ENCODE data around the gene GSC. TPM values are rescaled to one million over a fixed set of nuclear protein-coding genes. Genes with fewer than 3 reads are reported as not detected.

The GSC gene
- total RNA-seq, 1 experiment from 2014 or later = not detected

DNA sequence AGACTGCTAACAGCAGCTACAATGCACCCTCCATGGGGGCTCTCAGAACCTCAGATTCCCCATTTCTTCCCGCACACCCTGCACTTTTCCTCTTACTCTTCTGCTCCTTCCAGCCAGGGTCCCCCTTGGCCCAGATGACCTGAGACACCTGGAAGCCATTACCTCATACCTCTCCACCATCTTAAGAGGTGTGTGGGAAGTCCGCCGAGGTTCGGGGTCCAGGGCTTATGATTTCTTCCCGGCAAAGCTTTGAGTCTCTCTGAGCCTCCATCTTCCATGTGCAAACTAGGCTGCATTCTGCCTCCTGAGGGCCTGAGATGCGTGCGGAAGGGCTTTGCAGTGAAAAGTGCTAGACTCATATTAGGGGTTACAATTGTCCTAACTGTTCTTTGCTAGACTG is 5.3 kb downstream of the GSC start:
- no peak overlapping the region for H3K9ac ChIP-seq (ENCODE audit: extremely low read depth, insufficient read length, low read length)
- H3K4me2 ChIP-seq (ENCODE audit: insufficient read depth, insufficient read length, low read length) = no peak overlapping the region
- no peaks in the 10 kb centered on the region for H4K20me1 ChIP-seq (ENCODE audit: control insufficient read depth, insufficient read depth, insufficient read length)
- no peak overlapping the region for H4K91ac ChIP-seq (ENCODE audit: insufficient read length, low read depth, low read length)
- H3K56ac ChIP-seq (ENCODE audit: insufficient read length, low read depth, low read length) = no peak overlapping the region
- no CpG with 5 or more reads among the region's 7 CpGs for WGBS (ENCODE audit: extremely low coverage, insufficient read length, low lambda C conversion rate)
- no peak overlapping the region for H2AK5ac ChIP-seq (ENCODE audit: insufficient read length, low read length)
- no peaks in the 10 kb centered on the region for H3K79me2 ChIP-seq (ENCODE audit: insufficient read depth, low read length)
- H4K5ac ChIP-seq (ENCODE audit: insufficient read length, low read depth, low read length) = no peak overlapping the region
- H3K36me3 Mint-ChIP-seq (ENCODE audit: insufficient read depth in 1 of 3, low read depth in 3 of 3) = no peaks in the 10 kb centered on the region
- H3K4me3 Mint-ChIP-seq = peak overlapping the region in 1 of 2 experiments; percentile 45; a peak in 1 of 5 replicates
- no peak overlapping the region for H3K23ac ChIP-seq (ENCODE audit: insufficient read length, low read depth, low read length)
- H2BK5ac ChIP-seq (ENCODE audit: insufficient read length, low read length) = no peak overlapping the region
- no peak overlapping the region for H3T11ph ChIP-seq (ENCODE audit: low read length)
- no peak overlapping the region for H2AFZ ChIP-seq (ENCODE audit: low read length)
- no peak overlapping the region for H3K27ac ChIP-seq (ENCODE audit: insufficient read length, low read depth, low read length)
- H3K9me3 ChIP-seq (ENCODE audit: control insufficient read depth, low read depth, low read length) = no peaks in the 10 kb centered on the region
- H3K18ac ChIP-seq (ENCODE audit: insufficient read length, low read depth, low read length) = no peak overlapping the region
- no peak overlapping the region for H3K4ac ChIP-seq (ENCODE audit: low read depth, low read length)
- peaks cover 5% of the 10 kb centered on the region for H3K23me2 ChIP-seq (ENCODE audit: insufficient read length, low read depth, low read length, poor library complexity, severe bottlenecking)
- H2BK12ac ChIP-seq (ENCODE audit: insufficient read length, low read depth, low read length) = no peak overlapping the region
- no peak overlapping the region for H2BK120ac ChIP-seq (ENCODE audit: low read depth, low read length, poor library complexity, severe bottlenecking)
- TF ChIP-seq, protein P1, sequence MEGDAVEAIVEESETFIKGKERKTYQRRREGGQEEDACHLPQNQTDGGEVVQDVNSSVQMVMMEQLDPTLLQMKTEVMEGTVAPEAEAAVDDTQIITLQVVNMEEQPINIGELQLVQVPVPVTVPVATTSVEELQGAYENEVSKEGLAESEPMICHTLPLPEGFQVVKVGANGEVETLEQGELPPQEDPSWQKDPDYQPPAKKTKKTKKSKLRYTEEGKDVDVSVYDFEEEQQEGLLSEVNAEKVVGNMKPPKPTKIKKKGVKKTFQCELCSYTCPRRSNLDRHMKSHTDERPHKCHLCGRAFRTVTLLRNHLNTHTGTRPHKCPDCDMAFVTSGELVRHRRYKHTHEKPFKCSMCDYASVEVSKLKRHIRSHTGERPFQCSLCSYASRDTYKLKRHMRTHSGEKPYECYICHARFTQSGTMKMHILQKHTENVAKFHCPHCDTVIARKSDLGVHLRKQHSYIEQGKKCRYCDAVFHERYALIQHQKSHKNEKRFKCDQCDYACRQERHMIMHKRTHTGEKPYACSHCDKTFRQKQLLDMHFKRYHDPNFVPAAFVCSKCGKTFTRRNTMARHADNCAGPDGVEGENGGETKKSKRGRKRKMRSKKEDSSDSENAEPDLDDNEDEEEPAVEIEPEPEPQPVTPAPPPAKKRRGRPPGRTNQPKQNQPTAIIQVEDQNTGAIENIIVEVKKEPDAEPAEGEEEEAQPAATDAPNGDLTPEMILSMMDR (conservative IDR thresholded peaks at IDR 0.05) = no peak
- peaks cover 0 to 2% of the 10 kb centered on the region in 2 experiments; a peak in 2 of 5 replicates for H3K9me3 Mint-ChIP-seq
- H2BK20ac ChIP-seq (ENCODE audit: low read depth, low read length, poor library complexity, severe bottlenecking) = no peak overlapping the region
- H3K27me3 Mint-ChIP-seq (ENCODE audit: low read depth) = peaks cover 85% of the 10 kb centered on the region
- H4K8ac ChIP-seq (replicated peaks; ENCODE audit: insufficient read length, low read depth, low read length) = no peak overlapping the region
- H3K27ac Mint-ChIP-seq = no peak overlapping the region
- peaks cover 23 to 42% of the 10 kb centered on the region in 2 experiments for H3K4me1 Mint-ChIP-seq
- no peak overlapping the region for H3K14ac ChIP-seq (ENCODE audit: insufficient read depth, low read length)
- no peaks in the 10 kb centered on the region for H3K4me1 ChIP-seq (ENCODE audit: insufficient read depth, low read length)
- H2BK15ac ChIP-seq (ENCODE audit: low read depth, low read length) = no peak overlapping the region
- DNase-seq = no peak
- peaks cover 44% of the 10 kb centered on the region for H3K27me3 ChIP-seq (ENCODE audit: insufficient read depth, low read length)
- H3K79me1 ChIP-seq (ENCODE audit: insufficient read depth, low read depth, low read length, poor library complexity, severe bottlenecking) = no peaks in the 10 kb centered on the region

All from H9 (cell line).